Measurements from ENCODE around the gene ATP7A. TPM values are rescaled to one million over a fixed set of nuclear protein-coding genes. Genes with fewer than 3 reads are reported as not detected.

The ATP7A gene
- polyA plus RNA-seq, 1 donor from 2014 or later, result 6.2 TPM

DNA sequence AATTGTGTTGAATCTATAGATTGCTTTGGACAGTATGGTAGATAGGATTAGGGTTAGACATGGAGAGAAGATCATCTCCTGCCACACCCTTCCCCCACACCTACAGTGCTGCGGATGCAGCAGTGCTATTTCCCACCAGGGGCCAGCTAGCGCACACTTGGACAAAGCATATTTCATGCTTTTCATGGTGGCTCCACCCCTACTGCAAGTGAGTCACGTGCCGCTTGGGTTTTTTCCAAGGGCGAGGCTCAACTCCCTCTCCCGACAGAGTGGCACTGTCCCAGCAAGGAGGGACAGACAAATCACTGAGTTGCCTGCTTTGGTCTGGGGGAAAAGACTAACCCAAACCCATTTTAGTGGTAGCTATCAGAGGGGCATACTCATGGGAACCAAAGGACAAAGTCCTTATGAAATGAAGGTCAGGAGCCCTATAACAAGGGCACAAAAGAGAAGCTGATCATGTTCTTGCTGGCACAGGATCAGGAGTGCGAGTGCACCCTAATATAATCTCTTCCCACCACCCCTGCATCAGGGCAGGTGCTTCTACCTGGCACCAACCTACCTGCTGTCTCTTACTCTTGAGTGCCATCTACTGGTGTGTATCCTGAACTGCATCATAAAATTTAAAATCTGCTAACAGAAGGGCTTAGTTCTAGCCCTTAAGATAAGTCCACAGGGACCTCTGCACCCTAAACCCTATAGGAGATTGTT is 114.0 kb downstream of the ATP7A start:
- no peaks in the 10 kb centered on the region for H3K79me2 ChIP-seq (replicated peaks; ENCODE audit: insufficient read depth, low read length)
- no peaks in the 10 kb centered on the region for H3K9me3 ChIP-seq (ENCODE audit: low read length)
- H2AFZ ChIP-seq (ENCODE audit: low read depth, low read length), result no peak overlapping the region
- no peak overlapping the region for H3K4me3 ChIP-seq (ENCODE audit: low read length)
- H3K27me3 ChIP-seq (ENCODE audit: insufficient read depth, low read depth, low read length), result no peaks in the 10 kb centered on the region
- H3K36me3 ChIP-seq (ENCODE audit: insufficient read depth, low read length), result no peaks in the 10 kb centered on the region
- no peaks in the 10 kb centered on the region for H3F3A ChIP-seq (ENCODE audit: insufficient read depth, low read length, poor library complexity, severe bottlenecking)
- no peaks in the 10 kb centered on the region for H4K20me1 ChIP-seq (ENCODE audit: insufficient read depth)
- H3K9ac ChIP-seq (ENCODE audit: low read length), result no peak overlapping the region
- H3K9me2 ChIP-seq (ENCODE audit: insufficient read depth, low read length), result no peaks in the 10 kb centered on the region
- TF ChIP-seq POLR2AphosphoS5 (IDR thresholded peaks at IDR 0.05), result no peak
- TF ChIP-seq, protein P1, sequence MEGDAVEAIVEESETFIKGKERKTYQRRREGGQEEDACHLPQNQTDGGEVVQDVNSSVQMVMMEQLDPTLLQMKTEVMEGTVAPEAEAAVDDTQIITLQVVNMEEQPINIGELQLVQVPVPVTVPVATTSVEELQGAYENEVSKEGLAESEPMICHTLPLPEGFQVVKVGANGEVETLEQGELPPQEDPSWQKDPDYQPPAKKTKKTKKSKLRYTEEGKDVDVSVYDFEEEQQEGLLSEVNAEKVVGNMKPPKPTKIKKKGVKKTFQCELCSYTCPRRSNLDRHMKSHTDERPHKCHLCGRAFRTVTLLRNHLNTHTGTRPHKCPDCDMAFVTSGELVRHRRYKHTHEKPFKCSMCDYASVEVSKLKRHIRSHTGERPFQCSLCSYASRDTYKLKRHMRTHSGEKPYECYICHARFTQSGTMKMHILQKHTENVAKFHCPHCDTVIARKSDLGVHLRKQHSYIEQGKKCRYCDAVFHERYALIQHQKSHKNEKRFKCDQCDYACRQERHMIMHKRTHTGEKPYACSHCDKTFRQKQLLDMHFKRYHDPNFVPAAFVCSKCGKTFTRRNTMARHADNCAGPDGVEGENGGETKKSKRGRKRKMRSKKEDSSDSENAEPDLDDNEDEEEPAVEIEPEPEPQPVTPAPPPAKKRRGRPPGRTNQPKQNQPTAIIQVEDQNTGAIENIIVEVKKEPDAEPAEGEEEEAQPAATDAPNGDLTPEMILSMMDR (IDR thresholded peaks at IDR 0.05; ENCODE audit: poor library complexity, severe bottlenecking), result peak; percentile 18
- no peak overlapping the region for H3K4me2 ChIP-seq (ENCODE audit: low read length)
- H3K27ac ChIP-seq (ENCODE audit: low read length), result no peak overlapping the region

DNA sequence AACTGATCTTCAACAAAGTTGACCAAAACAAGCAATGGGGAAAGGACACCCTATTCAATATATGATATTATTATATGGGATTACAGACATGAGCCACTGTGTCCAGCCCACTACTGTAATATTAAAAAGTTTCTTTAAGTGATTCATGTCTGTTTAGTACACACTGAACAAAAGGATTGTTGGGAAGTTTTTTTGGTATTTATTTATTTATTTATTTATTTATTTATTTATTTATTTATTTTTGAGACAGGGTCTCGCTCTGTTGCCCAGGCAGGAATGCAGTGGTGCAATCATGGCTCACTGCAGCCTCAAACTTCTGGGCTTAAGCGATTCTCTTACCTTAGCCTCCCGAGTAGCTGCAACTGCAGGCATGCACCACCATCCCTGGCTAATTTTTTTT is 117.3 kb downstream of the ATP7A start:
- Histone ChIP-seq H3K36me3 (ENCODE audit: insufficient read depth, low read length) (no peaks in the 10 kb centered on the region), H3F3A (ENCODE audit: insufficient read depth, low read length, poor library complexity, severe bottlenecking) (no peaks in the 10 kb centered on the region), H3K79me2 (replicated peaks; ENCODE audit: insufficient read depth, low read length) (no peaks in the 10 kb centered on the region), H3K27me3 (ENCODE audit: insufficient read depth, low read depth, low read length) (no peaks in the 10 kb centered on the region), H4K20me1 (ENCODE audit: insufficient read depth) (no peaks in the 10 kb centered on the region), H3K9me2 (ENCODE audit: insufficient read depth, low read length) (no peaks in the 10 kb centered on the region), H3K9ac (ENCODE audit: low read length) (no peak overlapping the region), H2AFZ (ENCODE audit: low read depth, low read length) (no peak overlapping the region), H3K9me3 (ENCODE audit: low read length) (no peaks in the 10 kb centered on the region), H3K27ac (ENCODE audit: low read length) (no peak overlapping the region), H3K4me3 (ENCODE audit: low read length) (no peak overlapping the region), H3K4me2 (ENCODE audit: low read length) (no peak overlapping the region)
- TF ChIP-seq TAF1 (IDR thresholded peaks at IDR 0.05; ENCODE audit: low read depth), result no peak
- no peak for TF ChIP-seq RAD21 (conservative IDR thresholded peaks at IDR 0.05)
- TF ChIP-seq EZH2 (IDR thresholded peaks at IDR 0.05; ENCODE audit: borderline replicate concordance, insufficient read depth, low read length, poor library complexity, severe bottlenecking), result no peak
- TF ChIP-seq, protein P1 (IDR thresholded peaks at IDR 0.05; ENCODE audit: poor library complexity, severe bottlenecking), result no peak
- TF ChIP-seq SMC3 (conservative IDR thresholded peaks at IDR 0.05; ENCODE audit: poor library complexity), result no peak
- no peak for TF ChIP-seq EP300 (conservative IDR thresholded peaks at IDR 0.05; ENCODE audit: poor library complexity, severe bottlenecking)
- TF ChIP-seq, protein P2, sequence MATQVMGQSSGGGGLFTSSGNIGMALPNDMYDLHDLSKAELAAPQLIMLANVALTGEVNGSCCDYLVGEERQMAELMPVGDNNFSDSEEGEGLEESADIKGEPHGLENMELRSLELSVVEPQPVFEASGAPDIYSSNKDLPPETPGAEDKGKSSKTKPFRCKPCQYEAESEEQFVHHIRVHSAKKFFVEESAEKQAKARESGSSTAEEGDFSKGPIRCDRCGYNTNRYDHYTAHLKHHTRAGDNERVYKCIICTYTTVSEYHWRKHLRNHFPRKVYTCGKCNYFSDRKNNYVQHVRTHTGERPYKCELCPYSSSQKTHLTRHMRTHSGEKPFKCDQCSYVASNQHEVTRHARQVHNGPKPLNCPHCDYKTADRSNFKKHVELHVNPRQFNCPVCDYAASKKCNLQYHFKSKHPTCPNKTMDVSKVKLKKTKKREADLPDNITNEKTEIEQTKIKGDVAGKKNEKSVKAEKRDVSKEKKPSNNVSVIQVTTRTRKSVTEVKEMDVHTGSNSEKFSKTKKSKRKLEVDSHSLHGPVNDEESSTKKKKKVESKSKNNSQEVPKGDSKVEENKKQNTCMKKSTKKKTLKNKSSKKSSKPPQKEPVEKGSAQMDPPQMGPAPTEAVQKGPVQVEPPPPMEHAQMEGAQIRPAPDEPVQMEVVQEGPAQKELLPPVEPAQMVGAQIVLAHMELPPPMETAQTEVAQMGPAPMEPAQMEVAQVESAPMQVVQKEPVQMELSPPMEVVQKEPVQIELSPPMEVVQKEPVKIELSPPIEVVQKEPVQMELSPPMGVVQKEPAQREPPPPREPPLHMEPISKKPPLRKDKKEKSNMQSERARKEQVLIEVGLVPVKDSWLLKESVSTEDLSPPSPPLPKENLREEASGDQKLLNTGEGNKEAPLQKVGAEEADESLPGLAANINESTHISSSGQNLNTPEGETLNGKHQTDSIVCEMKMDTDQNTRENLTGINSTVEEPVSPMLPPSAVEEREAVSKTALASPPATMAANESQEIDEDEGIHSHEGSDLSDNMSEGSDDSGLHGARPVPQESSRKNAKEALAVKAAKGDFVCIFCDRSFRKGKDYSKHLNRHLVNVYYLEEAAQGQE (IDR thresholded peaks at IDR 0.05; ENCODE audit: borderline replicate concordance), result no peak
- TF ChIP-seq POLR2AphosphoS5 (IDR thresholded peaks at IDR 0.05), result no peak
- TF ChIP-seq MXI1 (conservative IDR thresholded peaks at IDR 0.05; ENCODE audit: poor library complexity, severe bottlenecking), result no peak

Measured in neural cell (in vitro differentiated cells).